CD14-positive monocyte (primary cell): ENCODE data around the gene USP49. TPM values are rescaled to one million over a fixed set of nuclear protein-coding genes. Genes with fewer than 3 reads are reported as not detected.

ENCODE experiments used
- DNase-seq, 3 donors: peaks; one replicate each; pipeline ENCODE4 v3.0.0-alpha.2; 2011 to 2022
- H2AFZ ChIP-seq: 2 replicates; pipeline ENCODE4 v1.6.0; 2012; ENCODE audit warnings: mild to moderate bottlenecking, low read depth, low read length, inconsistent platforms; ENCODE audit not compliant: insufficient read depth, poor library complexity, severe bottlenecking
- H3K27ac ChIP-seq, 2 donors: 1 replicate in 1 of 2; 2 replicates in 1 of 2; pipeline ENCODE4 v1.5.1; 2012 to 2013; ENCODE audit warnings: low read length in 2 of 2, control low read depth in 1 of 2, inconsistent platforms in 1 of 2, low read depth in 1 of 2, mild to moderate bottlenecking in 1 of 2
- H3K27me3 ChIP-seq, 2 donors: one replicate each; pipeline versions ENCODE4 v1.6.0 to v1.6.1; 2011 to 2013; ENCODE audit warnings: low read length in 2 of 2; ENCODE audit not compliant: control insufficient read depth in 2 of 2, insufficient read depth in 2 of 2
- H3K36me3 ChIP-seq, 2 donors: replicated peaks in 1 of 2; 1 replicate in 1 of 2; 2 replicates in 1 of 2; pipeline versions ENCODE4 v1.5.1 to v1.6.1; 2012 to 2013; ENCODE audit warnings: low read length in 2 of 2, control low read depth in 1 of 2, inconsistent platforms in 1 of 2, mild to moderate bottlenecking in 1 of 2; ENCODE audit not compliant: insufficient read depth in 2 of 2, control insufficient read depth in 1 of 2
- H3K4me1 ChIP-seq, 2 donors: 1 replicate in 1 of 2; 2 replicates in 1 of 2; pipeline versions ENCODE4 v1.5.1 to v1.6.1; 2012 to 2013; ENCODE audit warnings: low read length in 2 of 2, control low read depth in 1 of 2, inconsistent platforms in 1 of 2, mild to moderate bottlenecking in 1 of 2, moderate library complexity in 1 of 2; ENCODE audit not compliant: insufficient read depth in 2 of 2, control insufficient read depth in 1 of 2
- H3K4me2 ChIP-seq: replicated peaks from 2 replicates; pipeline ENCODE3; 2012; ENCODE audit warnings: low read length, moderate library complexity, mild to moderate bottlenecking; ENCODE audit not compliant: poor library complexity, severe bottlenecking; ENCODE audit errors: extremely low read depth
- H3K4me3 ChIP-seq, 3 experiments: fragments of 200-600 bp in 1 of 3; sonication (generic) in 1 of 3; replicated peaks in 1 of 3; 1 replicate in 2 of 3; 2 replicates in 1 of 3; pipeline ENCODE4 v1.5.1; 2011 to 2013; ENCODE audit warnings: low read length in 3 of 3, mild to moderate bottlenecking in 3 of 3, control low read depth in 2 of 3, low read depth in 2 of 3, inconsistent platforms in 1 of 3, moderate library complexity in 1 of 3
- H3K79me2 ChIP-seq: 2 replicates; pipeline ENCODE4 v1.6.0; 2012; ENCODE audit warnings: mild to moderate bottlenecking, control low read depth, inconsistent platforms, low read length, moderate library complexity; ENCODE audit not compliant: insufficient read depth
- H3K9ac ChIP-seq: 2 replicates; pipeline ENCODE4 v1.6.0; 2017; ENCODE audit warnings: low read length, mild to moderate bottlenecking; ENCODE audit not compliant: insufficient read depth, poor library complexity, severe bottlenecking
- H3K9me3 ChIP-seq, 2 donors: replicated peaks in 1 of 2; 1 replicate in 1 of 2; 2 replicates in 1 of 2; pipeline versions ENCODE4 v1.5.1 to v1.6.1; 2012 to 2013; ENCODE audit warnings: low read length in 2 of 2, control low read depth in 1 of 2; ENCODE audit not compliant: control insufficient read depth in 1 of 2, insufficient read depth in 1 of 2
- H4K20me1 ChIP-seq: 2 replicates; pipeline ENCODE4 v1.6.0; 2012; ENCODE audit warnings: mild to moderate bottlenecking, low read length, control low read depth, moderate library complexity; ENCODE audit not compliant: insufficient read depth
- H3K27ac Mint-ChIP-seq, 7 donors: one replicate each; pipeline ENCODE4 v1.8.0; 2020; ENCODE audit warnings: mild to moderate bottlenecking in 7 of 7, mixed read lengths in 7 of 7, moderate library complexity in 6 of 7, inconsistent platforms in 2 of 7
- H3K27me3 Mint-ChIP-seq, 3 donors: one replicate each; pipeline ENCODE4 v1.8.0; 2021 to 2022; ENCODE audit warnings: low read depth in 3 of 3, mild to moderate bottlenecking in 3 of 3, mixed read lengths in 3 of 3, moderate library complexity in 3 of 3, inconsistent platforms in 1 of 3
- H3K36me3 Mint-ChIP-seq, 2 donors: one replicate each; pipeline ENCODE4 v1.8.0; 2020; ENCODE audit warnings: mixed read lengths in 2 of 2, inconsistent platforms in 1 of 2, mild to moderate bottlenecking in 1 of 2
- H3K4me1 Mint-ChIP-seq: one replicate; pipeline ENCODE4 v1.8.0; 2020; ENCODE audit warnings: mild to moderate bottlenecking, mixed read lengths
- H3K4me3 Mint-ChIP-seq, 2 donors: one replicate each; pipeline ENCODE4 v1.8.0; 2020; ENCODE audit warnings: mild to moderate bottlenecking in 2 of 2, mixed read lengths in 2 of 2, moderate library complexity in 1 of 2
- H3K9me3 Mint-ChIP-seq, 7 donors: one replicate each; pipeline ENCODE4 v1.8.0; 2020 to 2022; ENCODE audit warnings: mixed read lengths in 7 of 7, mild to moderate bottlenecking in 6 of 7, moderate library complexity in 6 of 7, inconsistent platforms in 2 of 7
- WGBS: methylation state at CpG from one replicate; pipeline ENCODE4 v1.1.5; 2013; ENCODE audit warnings: missing lambda C conversion rate; ENCODE audit not compliant: insufficient coverage; 5-methylcytosine and 5-hydroxymethylcytosine counted together
- intact Hi-C, 2 donors: fragments of 100-400 bp; cut with micrococcal nuclease; formaldehyde crosslinking; loops; one replicate each; pipeline versions ENCODE4 v1.15.0 to v1.15.1; 2023
- polyA plus RNA-seq, 3 donors: library from polyadenylated mRNA; depleted of rRNA in 1 of 3; unstranded in 2 of 3; stranded (reverse) in 1 of 3; fragments of 300-500 nt in 2 of 3; fragments of >200 nt in 1 of 3; fragmentation: Illumina TruSeq in 2 of 3; gene quantifications; 1 replicate in 2 of 3; 2 replicates in 1 of 3; pipeline ENCODE4 v1.2.3, GENCODE V29; 2012 to 2021
- TF ChIP-seq, protein P1 (sequence below): fragments of 200-600 bp; IDR thresholded peaks from one replicate; pipeline ENCODE4 v1.8.0; 2022; ENCODE audit warnings: antibody characterized with exemption, mild to moderate bottlenecking

USP49 gene
- polyA plus RNA-seq, 3 donors, result 0.08 to 4.8 (median 0.37) TPM

DNA sequence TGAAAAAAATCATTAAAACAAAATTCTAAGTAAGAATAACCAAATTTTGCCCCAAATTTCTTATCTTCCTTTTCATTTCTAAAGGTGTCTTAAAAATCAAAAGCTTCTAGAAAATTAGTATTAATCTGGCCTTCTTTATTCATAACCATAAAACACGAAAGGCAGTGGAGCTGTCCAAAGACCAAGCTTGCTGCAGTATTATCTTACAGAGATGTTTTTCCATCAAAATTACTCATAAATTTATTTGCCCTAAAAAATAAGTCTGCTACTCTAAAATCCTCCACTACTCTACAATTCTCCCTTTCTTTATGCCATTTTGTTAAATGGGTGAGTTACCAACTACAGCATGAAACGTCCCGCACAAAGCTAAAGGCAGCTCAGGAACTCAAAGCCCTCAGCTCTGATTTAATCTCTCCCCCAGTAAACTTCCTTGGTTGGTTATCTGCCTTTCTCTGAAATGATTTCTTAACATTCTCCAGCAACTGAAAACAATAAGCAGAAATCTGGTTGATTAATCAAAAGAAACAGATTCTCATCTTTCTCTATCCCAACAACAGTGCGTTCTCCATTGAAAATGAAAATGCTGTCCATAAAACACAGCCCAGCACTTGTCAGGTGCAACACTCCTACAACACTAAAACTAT lies 2.1 kb downstream of the USP49 start:
- Mint-ChIP-seq H3K27ac (no peak overlapping the region), H3K9me3 (no peaks in the 10 kb centered on the region), H3K27me3 (no peaks in the 10 kb centered on the region), H3K36me3 (peaks cover 0 to 2% of the 10 kb centered on the region in 2 donors), H3K4me1 (peaks cover 13% of the 10 kb centered on the region), H3K4me3 (no peak overlapping the region)
- H3K9me3 ChIP-seq, result no peaks in the 10 kb centered on the region
- no peaks in the 10 kb centered on the region for H3K79me2 ChIP-seq
- H3K4me2 ChIP-seq, result no peak overlapping the region
- H3K4me3 ChIP-seq, result no peak overlapping the region
- intact Hi-C loops, result loop anchor here (5.0 to 10.0 kb wide), 3 partner anchors 108 to 168 kb away; partner anchors contain the start of genes PRICKLE4 (in 1 of the 2) and TOMM6 (in 1 of the 2)
- no peak overlapping the region for H2AFZ ChIP-seq
- TF ChIP-seq, protein P1, sequence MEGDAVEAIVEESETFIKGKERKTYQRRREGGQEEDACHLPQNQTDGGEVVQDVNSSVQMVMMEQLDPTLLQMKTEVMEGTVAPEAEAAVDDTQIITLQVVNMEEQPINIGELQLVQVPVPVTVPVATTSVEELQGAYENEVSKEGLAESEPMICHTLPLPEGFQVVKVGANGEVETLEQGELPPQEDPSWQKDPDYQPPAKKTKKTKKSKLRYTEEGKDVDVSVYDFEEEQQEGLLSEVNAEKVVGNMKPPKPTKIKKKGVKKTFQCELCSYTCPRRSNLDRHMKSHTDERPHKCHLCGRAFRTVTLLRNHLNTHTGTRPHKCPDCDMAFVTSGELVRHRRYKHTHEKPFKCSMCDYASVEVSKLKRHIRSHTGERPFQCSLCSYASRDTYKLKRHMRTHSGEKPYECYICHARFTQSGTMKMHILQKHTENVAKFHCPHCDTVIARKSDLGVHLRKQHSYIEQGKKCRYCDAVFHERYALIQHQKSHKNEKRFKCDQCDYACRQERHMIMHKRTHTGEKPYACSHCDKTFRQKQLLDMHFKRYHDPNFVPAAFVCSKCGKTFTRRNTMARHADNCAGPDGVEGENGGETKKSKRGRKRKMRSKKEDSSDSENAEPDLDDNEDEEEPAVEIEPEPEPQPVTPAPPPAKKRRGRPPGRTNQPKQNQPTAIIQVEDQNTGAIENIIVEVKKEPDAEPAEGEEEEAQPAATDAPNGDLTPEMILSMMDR, result no peak
- no peaks in the 10 kb centered on the region for H3K36me3 ChIP-seq
- no peak overlapping the region for H3K9ac ChIP-seq
- peaks cover 18 to 24% of the 10 kb centered on the region in 2 donors for H3K4me1 ChIP-seq
- no peaks in the 10 kb centered on the region for H4K20me1 ChIP-seq
- no peak for DNase-seq
- no peak overlapping the region for H3K27ac ChIP-seq
- H3K27me3 ChIP-seq, result peaks cover 2 to 5% of the 10 kb centered on the region in 2 donors
- 87% methylated on average over 3 of the region's 4 CpGs for WGBS

DNA sequence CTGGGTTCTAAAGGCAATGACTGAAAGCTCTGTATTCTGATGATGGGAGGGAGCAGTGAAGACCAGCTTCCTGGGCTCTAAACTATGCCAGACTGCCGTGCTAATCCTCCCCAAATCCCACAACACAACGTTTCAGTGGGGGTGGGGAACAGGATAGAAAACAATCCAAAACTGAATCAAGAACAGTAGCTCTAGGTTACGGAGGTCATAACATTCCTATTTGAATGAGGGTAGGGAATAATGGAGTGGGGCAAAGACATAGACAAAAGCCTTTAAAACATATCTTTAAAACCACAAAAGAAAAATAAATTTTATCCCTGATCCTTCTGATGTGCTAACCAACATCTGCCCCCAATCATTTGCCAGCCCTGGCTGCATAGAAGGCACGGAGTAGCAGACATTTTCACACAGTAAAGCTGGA lies 7.8 kb downstream of the USP49 start:
- Histone ChIP-seq H3K36me3 (no peaks in the 10 kb centered on the region), H3K79me2 (no peaks in the 10 kb centered on the region), H3K27ac (no peak overlapping the region), H3K27me3 (no peaks in the 10 kb centered on the region), H2AFZ (no peak overlapping the region), H3K4me1 (no peaks in the 10 kb centered on the region), H3K9me3 (no peaks in the 10 kb centered on the region), H3K9ac (no peak overlapping the region), H3K4me3 (no peak overlapping the region), H3K4me2 (no peak overlapping the region), H4K20me1 (no peaks in the 10 kb centered on the region)
- H3K27me3 Mint-ChIP-seq, result no peaks in the 10 kb centered on the region
- intact Hi-C loops, result no loop called here
- TF ChIP-seq, protein P1, result no peak
- no peak for DNase-seq
- no CpG with 5 or more reads among the region's 4 CpGs for WGBS
- H3K4me3 Mint-ChIP-seq, result no peak overlapping the region
- no peaks in the 10 kb centered on the region for H3K9me3 Mint-ChIP-seq
- H3K4me1 Mint-ChIP-seq, result no peaks in the 10 kb centered on the region
- no peak overlapping the region for H3K27ac Mint-ChIP-seq
- peaks cover 5 to 6% of the 10 kb centered on the region in 2 donors for H3K36me3 Mint-ChIP-seq
